Activated T-cell treated with anti-CD3 and anti-CD28 coated beads, Interleukin-2, amount 50 U/mL, for 72 hours (primary cell): ENCODE results near the gene MEF2D. TPM values are rescaled to one million over a fixed set of nuclear protein-coding genes. Genes with fewer than 3 reads are reported as not detected.

Experiments used
- ATAC-seq, 2 donors: fragments of 150-1000 bp; cut with Tn5 transposase; replicated peaks in 1 of 2; 2 replicates each; pipeline ENCODE4 v1.10.0; 2021; ENCODE audit warnings: moderate library complexity in 2 of 2, mild to moderate bottlenecking in 1 of 2
- DNase-seq, 2 donors: peaks; one replicate each; pipeline ENCODE4 v3.0.0; 2021 to 2022; ENCODE audit warnings: mixed read lengths in 1 of 2
- H3K27ac Mint-ChIP-seq: one replicate; pipeline ENCODE4 v1.8.0; 2022; ENCODE audit warnings: mild to moderate bottlenecking, moderate library complexity, mixed read lengths
- H3K27me3 Mint-ChIP-seq: one replicate; pipeline ENCODE4 v1.8.0; 2022; ENCODE audit warnings: low read depth, mixed read lengths
- H3K36me3 Mint-ChIP-seq, 2 donors: one replicate each; pipeline ENCODE4 v1.8.0; 2022; ENCODE audit warnings: mixed read lengths in 2 of 2, mild to moderate bottlenecking in 1 of 2; ENCODE audit not compliant: insufficient read depth in 2 of 2
- H3K4me1 Mint-ChIP-seq: one replicate; pipeline ENCODE4 v1.8.0; 2022; ENCODE audit warnings: low read depth, mixed read lengths
- H3K4me3 Mint-ChIP-seq, 2 donors: one replicate each; pipeline ENCODE4 v1.8.0; 2022; ENCODE audit warnings: mild to moderate bottlenecking in 2 of 2, mixed read lengths in 2 of 2, moderate library complexity in 2 of 2
- H3K9me3 Mint-ChIP-seq, 2 donors: one replicate each; pipeline ENCODE4 v1.8.0; 2022; ENCODE audit warnings: mixed read lengths in 2 of 2
- total RNA-seq, 2 donors: library from RNA; stranded (reverse); gene quantifications; one replicate each; pipeline ENCODE4 v1.2.3, GENCODE V29; 2022

The MEF2D gene
- total RNA-seq, 2 donors from 2014 or later: 73.3 to 86.8 TPM

- no peak overlapping the region for H3K27ac Mint-ChIP-seq
- ATAC-seq: no peak
- no peaks in the 10 kb centered on the region for H3K4me1 Mint-ChIP-seq
- no peaks in the 10 kb centered on the region for H3K9me3 Mint-ChIP-seq
- no peak for DNase-seq
- no peak overlapping the region for H3K4me3 Mint-ChIP-seq
- no peaks in the 10 kb centered on the region for H3K27me3 Mint-ChIP-seq
- no peaks in the 10 kb centered on the region for H3K36me3 Mint-ChIP-seq
These were observed 34.0 kb upstream of the MEF2D start for GRCh38 chr1:156534424-156535060.

- no peak overlapping the region for H3K4me3 Mint-ChIP-seq
- H3K4me1 Mint-ChIP-seq: no peaks in the 10 kb centered on the region
- H3K9me3 Mint-ChIP-seq: no peaks in the 10 kb centered on the region
- ATAC-seq (no peak), DNase-seq (no peak)
- H3K27me3 Mint-ChIP-seq: no peaks in the 10 kb centered on the region
- H3K27ac Mint-ChIP-seq: no peak overlapping the region
- no peaks in the 10 kb centered on the region for H3K36me3 Mint-ChIP-seq
These were observed 33.1 kb upstream of the MEF2D start for GRCh38 chr1:156533568-156534220.

- no peak for ATAC-seq
- Mint-ChIP-seq H3K4me3 (no peak overlapping the region), H3K36me3 (no peaks in the 10 kb centered on the region), H3K4me1 (peaks cover 13% of the 10 kb centered on the region), H3K27ac (no peak overlapping the region), H3K9me3 (no peaks in the 10 kb centered on the region), H3K27me3 (no peaks in the 10 kb centered on the region)
- no peak for DNase-seq
These were observed 31.8 kb upstream of the MEF2D start for GRCh38 chr1:156532374-156532773.

GRCh38 chr1:156530006-156530405 lies 29.4 kb upstream of the MEF2D start:
- ATAC-seq (no peak), DNase-seq (no peak)
- H3K4me1 Mint-ChIP-seq: peaks cover 26% of the 10 kb centered on the region
- H3K36me3 Mint-ChIP-seq: no peaks in the 10 kb centered on the region
- no peak overlapping the region for H3K4me3 Mint-ChIP-seq
- no peak overlapping the region for H3K27ac Mint-ChIP-seq
- H3K9me3 Mint-ChIP-seq: no peaks in the 10 kb centered on the region
- no peaks in the 10 kb centered on the region for H3K27me3 Mint-ChIP-seq

GRCh38 chr1:156528875-156529425 lies 28.4 kb upstream of the MEF2D start:
- H3K4me1 Mint-ChIP-seq: peaks cover 36% of the 10 kb centered on the region
- H3K9me3 Mint-ChIP-seq: no peaks in the 10 kb centered on the region
- no peak overlapping the region for H3K27ac Mint-ChIP-seq
- no peak overlapping the region for H3K4me3 Mint-ChIP-seq
- ATAC-seq (no peak), DNase-seq (no peak)
- H3K27me3 Mint-ChIP-seq: no peaks in the 10 kb centered on the region
- peaks cover 0 to 2% of the 10 kb centered on the region in 2 donors for H3K36me3 Mint-ChIP-seq

GRCh38 chr1:156528231-156528630 lies 27.7 kb upstream of the MEF2D start:
- Mint-ChIP-seq H3K4me3 (peak overlapping the region in 1 of 2 donors; percentile 6), H3K36me3 (peaks cover 0 to 2% of the 10 kb centered on the region in 2 donors), H3K27ac (no peak overlapping the region), H3K27me3 (no peaks in the 10 kb centered on the region), H3K4me1 (peaks cover 40% of the 10 kb centered on the region), H3K9me3 (no peaks in the 10 kb centered on the region)
- DNase-seq (no peak), ATAC-seq (no peak)

GRCh38 chr1:156527584-156527983 lies 27.0 kb upstream of the MEF2D start:
- Mint-ChIP-seq H3K27me3 (no peaks in the 10 kb centered on the region), H3K27ac (no peak overlapping the region), H3K9me3 (no peaks in the 10 kb centered on the region), H3K4me1 (peaks cover 40% of the 10 kb centered on the region), H3K36me3 (peaks cover 0 to 2% of the 10 kb centered on the region in 2 donors), H3K4me3 (no peak overlapping the region)
- no peak for DNase-seq
- ATAC-seq: no peak

- peaks cover 40% of the 10 kb centered on the region for H3K4me1 Mint-ChIP-seq
- ATAC-seq: no peak
- H3K4me3 Mint-ChIP-seq: no peak overlapping the region
- no peaks in the 10 kb centered on the region for H3K9me3 Mint-ChIP-seq
- H3K36me3 Mint-ChIP-seq: peaks cover 0 to 2% of the 10 kb centered on the region in 2 donors
- no peak for DNase-seq
- H3K27ac Mint-ChIP-seq: no peak overlapping the region
- no peaks in the 10 kb centered on the region for H3K27me3 Mint-ChIP-seq
These were observed 25.4 kb upstream of the MEF2D start for GRCh38 chr1:156525856-156526489.

- Mint-ChIP-seq H3K27me3 (no peaks in the 10 kb centered on the region), H3K27ac (peak overlapping the region; percentile 27), H3K4me3 (peak overlapping the region; percentile 59 to 70), H3K36me3 (peaks cover 0 to 2% of the 10 kb centered on the region in 2 donors), H3K4me1 (peaks cover 40% of the 10 kb centered on the region), H3K9me3 (no peaks in the 10 kb centered on the region)
- DNase-seq (no peak), ATAC-seq (no peak)
These were observed 24.5 kb upstream of the MEF2D start for GRCh38 chr1:156525071-156525501.

- Mint-ChIP-seq H3K9me3 (no peaks in the 10 kb centered on the region), H3K27ac (peak overlapping the region; percentile 7), H3K4me1 (peaks cover 40% of the 10 kb centered on the region), H3K4me3 (peak overlapping the region; percentile 59 to 70), H3K27me3 (no peaks in the 10 kb centered on the region), H3K36me3 (peaks cover 0 to 2% of the 10 kb centered on the region in 2 donors)
- DNase-seq (peak; percentile 43 to 44), ATAC-seq (peak; percentile 88 to 93)
These were observed 23.9 kb upstream of the MEF2D start for GRCh38 chr1:156524481-156524869.

GRCh38 chr1:156523801-156524480 lies 23.4 kb upstream of the MEF2D start:
- peak overlapping the region; percentile 59 to 70 for H3K4me3 Mint-ChIP-seq
- no peak for ATAC-seq
- no peaks in the 10 kb centered on the region for H3K27me3 Mint-ChIP-seq
- H3K9me3 Mint-ChIP-seq: no peaks in the 10 kb centered on the region
- peaks cover 0 to 2% of the 10 kb centered on the region in 2 donors for H3K36me3 Mint-ChIP-seq
- H3K4me1 Mint-ChIP-seq: peaks cover 40% of the 10 kb centered on the region
- DNase-seq: no peak
- peak overlapping the region; percentile 7 for H3K27ac Mint-ChIP-seq

GRCh38 chr1:156522443-156522970 lies 21.9 kb upstream of the MEF2D start:
- no peak for DNase-seq
- H3K36me3 Mint-ChIP-seq: peaks cover 0 to 2% of the 10 kb centered on the region in 2 donors
- H3K4me3 Mint-ChIP-seq: no peak overlapping the region
- no peaks in the 10 kb centered on the region for H3K27me3 Mint-ChIP-seq
- H3K4me1 Mint-ChIP-seq: peaks cover 28% of the 10 kb centered on the region
- no peak for ATAC-seq
- no peaks in the 10 kb centered on the region for H3K9me3 Mint-ChIP-seq
- H3K27ac Mint-ChIP-seq: no peak overlapping the region
